H1 (cell line): ENCODE measurements around the gene CST4. TPM values are rescaled to one million over a fixed set of nuclear protein-coding genes. Genes with fewer than 3 reads are reported as not detected.

ENCODE experiments used
- SUZ12 ChIP-seq: fragments of 200-600 bp; sonication (generic); IDR thresholded peaks from 2 replicates; pipeline ENCODE4 v1.6.1; 2012; ENCODE audit warnings: mild to moderate bottlenecking, inconsistent platforms, low read length, moderate library complexity, mixed read lengths
- polyA plus RNA-seq, 7 experiments: library from polyadenylated mRNA; depleted of rRNA in 3 of 7; stranded (reverse) in 5 of 7; unstranded in 2 of 7; fragments of >200 nt in 5 of 7; fragments of 200-250 nt in 2 of 7; gene quantifications; 1 replicate in 5 of 7; 2 replicates in 1 of 7; 4 replicates in 1 of 7; pipeline versions ENCODE4 v1.2.1 to v1.2.3, GENCODE V29; 2011 to 2013; ENCODE audit warnings: missing spikeins in 2 of 7, mixed read lengths in 2 of 7
- total RNA-seq: library from RNA; stranded (reverse); fragmentation: NEBNext Ultra II Directional; extraction: Animal tissue kit (Norgen Biotek cat#: 25700); gene quantifications from 2 replicates; pipeline ENCODE4 v1.2.1, GENCODE V29; 2021

Gene CST4
- total and polyA plus RNA-seq, 2 of the 8 experiments (the other 6 are each of a cell fraction or from before 2014, with no cell fraction given), result not detected

GRCh38 chr20:23640671-23641667 is 47.9 kb downstream of the CST4 start (continued):
- TF ChIP-seq SUZ12, result no peak
